RWPE1 (cell line): ENCODE data around the gene YTHDF1.
"Not testable (repeated sequence)": the region's sequence is repeated elsewhere in the genome, so short reads cannot be mapped to it uniquely, and the experiment has no call there.

Source experiments
- CTCF ChIA-PET: fragments of 350-600 bp; sonication (Branson Sonifier 250); formaldehyde crosslinking; extraction: SDS; loops from one replicate; lab custom pipeline; 2021; lab: Yijun Ruan, JAX
- POLR2A ChIA-PET: fragments of 400-600 bp; formaldehyde crosslinking; extraction: SDS; loops from one replicate; lab custom pipeline; 2020; ENCODE audit warnings: antibody characterized with exemption; ENCODE audit not compliant: low non-redundant PET; lab: Yijun Ruan, JAX
- DNase-seq: peaks from one replicate; pipeline ENCODE4 v3.0.0; 2012; ENCODE audit warnings: low spot score
- H3K27ac ChIP-seq: fragments of 450-650 bp; 2 replicates; pipeline ENCODE4 v1.5.1; 2017
- CTCF ChIP-seq: fragments of 450-650 bp; conservative IDR thresholded peaks from 2 replicates; pipeline ENCODE4 v1.5.1; 2017; ENCODE audit warnings: low read depth, mild to moderate bottlenecking

The YTHDF1 gene

GRCh38 chr20:63162206-63162795, 53.6 kb downstream of the YTHDF1 start:
- TF ChIP-seq CTCF: no peak
- ChIA-PET POLR2A (no interaction called here), CTCF (interaction anchor here (0.5 to 1.6 kb wide), 4 partner anchors 9 to 73 kb away, joined by 3 read pairs; no protein-coding TSS in a partner anchor)
- DNase-seq: no peak
- H3K27ac ChIP-seq: no peak overlapping the region

GRCh38 chr20:63161176-63161651, 54.7 kb downstream of the YTHDF1 start:
- ChIA-PET POLR2A (no interaction called here), CTCF (interaction anchor here (1.2 kb wide), 1 partner anchor 148 kb away, joined by 4 read pairs; no protein-coding TSS in a partner anchor)
- no peak for TF ChIP-seq CTCF
- no peak overlapping the region for H3K27ac ChIP-seq
- DNase-seq: no peak

DNA sequence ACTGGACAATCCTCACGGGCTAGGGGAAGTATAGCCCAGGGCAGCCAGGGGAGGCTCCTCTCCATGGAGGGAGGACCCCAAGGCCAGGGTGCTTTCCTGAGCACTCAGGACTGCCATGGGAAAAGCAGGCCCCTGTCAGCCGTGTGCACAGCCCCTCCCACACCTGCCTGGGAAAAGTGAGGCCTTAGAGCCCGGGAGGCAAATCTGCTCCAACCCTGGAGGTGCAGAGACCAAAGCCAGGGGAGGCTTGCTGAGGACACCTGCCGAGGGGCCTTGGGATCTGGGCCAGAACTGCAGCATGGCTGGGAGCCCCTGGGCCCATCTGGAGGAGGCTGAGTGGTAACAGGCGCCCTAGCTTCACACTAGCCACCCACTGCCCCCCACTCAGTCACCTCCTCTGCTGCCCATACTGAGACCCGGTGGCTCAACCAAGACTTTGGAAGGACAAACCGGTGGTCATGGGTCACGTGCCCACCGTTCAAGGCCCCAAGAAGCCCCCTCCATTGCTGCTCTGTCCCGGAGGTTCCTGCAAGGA, 55.2 kb downstream of the YTHDF1 start:
- DNase-seq: no peak
- POLR2A ChIA-PET: no interaction called here
- no peak overlapping the region for H3K27ac ChIP-seq
- TF ChIP-seq CTCF: no peak
- CTCF ChIA-PET: interaction anchor here (1.2 kb wide), 1 partner anchor 148 kb away, joined by 4 read pairs; no protein-coding TSS in a partner anchor

GRCh38 chr20:63159826-63160640, 55.9 kb downstream of the YTHDF1 start:
- no peak for TF ChIP-seq CTCF
- H3K27ac ChIP-seq: no peak overlapping the region
- CTCF ChIA-PET: no interaction called here
- POLR2A ChIA-PET: no interaction called here
- no peak for DNase-seq

DNA sequence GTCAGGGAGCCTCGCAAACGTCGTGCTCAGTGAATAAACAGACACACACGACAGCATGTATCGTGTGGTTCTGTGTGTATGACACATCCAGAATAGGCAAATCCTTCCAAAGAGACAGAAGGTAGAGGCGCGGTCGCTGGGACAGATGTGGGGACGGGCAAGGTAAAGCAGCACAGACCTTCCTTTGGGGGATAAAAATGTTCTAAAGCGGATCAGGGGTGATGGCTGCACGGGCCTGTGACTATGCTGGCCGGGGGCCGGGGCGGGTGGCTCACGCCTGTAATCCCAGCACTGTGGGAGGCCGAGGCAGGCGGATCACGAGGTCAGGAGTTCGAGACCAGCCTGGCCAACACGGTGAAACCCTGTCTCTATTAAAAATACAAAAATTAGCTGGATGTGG, 56.7 kb downstream of the YTHDF1 start:
- POLR2A ChIA-PET, DNase-seq, CTCF ChIA-PET, H3K27ac ChIP-seq: not testable (repeated sequence)

- no peak for TF ChIP-seq CTCF
- ChIA-PET CTCF (no interaction called here), POLR2A (no interaction called here)
- no peak for DNase-seq
- H3K27ac ChIP-seq: no peak overlapping the region
These were observed 57.1 kb downstream of the YTHDF1 start for GRCh38 chr20:63158845-63159244.

DNA sequence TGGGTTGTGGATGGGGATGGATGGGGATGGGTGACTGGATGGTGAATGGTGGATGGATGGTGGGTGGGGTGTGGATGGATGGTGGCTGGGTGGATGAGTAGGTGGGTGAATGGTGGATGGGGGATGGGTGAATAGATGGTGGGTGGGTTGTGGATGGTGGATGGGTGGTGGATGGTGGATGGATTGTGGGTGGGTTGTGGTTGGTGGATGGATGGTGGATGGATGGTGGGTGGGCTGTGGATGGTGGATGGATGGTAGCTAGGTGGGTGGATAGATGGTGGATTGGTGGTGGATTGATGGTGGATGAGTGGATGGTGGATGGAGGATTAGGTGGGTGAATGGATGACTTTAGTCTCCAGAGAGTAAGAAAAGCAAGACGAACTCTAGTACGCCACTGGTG, 57.6 kb downstream of the YTHDF1 start:
- ChIA-PET POLR2A (no interaction called here), CTCF (no interaction called here)
- no peak for DNase-seq
- no peak for TF ChIP-seq CTCF
- H3K27ac ChIP-seq: no peak overlapping the region

DNA sequence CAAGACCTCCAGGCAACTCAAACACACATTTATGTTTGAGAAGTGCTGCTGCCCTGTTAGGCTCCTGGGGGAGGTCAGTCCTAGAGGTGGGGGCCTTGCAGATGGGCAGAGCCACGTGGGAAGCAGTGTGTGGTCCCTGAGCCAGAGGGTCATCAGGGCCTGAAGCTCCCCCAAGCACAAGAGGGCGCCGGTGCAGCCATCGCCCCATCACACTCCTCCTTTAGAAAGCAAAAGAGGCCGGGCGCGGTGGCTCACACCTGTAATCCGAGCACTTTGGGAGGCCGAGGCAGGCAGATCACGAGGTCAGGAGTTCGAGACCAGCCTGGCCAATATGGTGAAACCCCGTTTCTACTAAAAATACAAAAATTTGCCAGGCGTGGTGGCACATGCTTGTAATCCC, 58.5 kb downstream of the YTHDF1 start:
- CTCF ChIA-PET: interaction anchor here (0.6 to 1.2 kb wide), 2 partner anchors 148 to 901 kb away, joined by 3 read pairs; no protein-coding TSS in a partner anchor
- DNase-seq, POLR2A ChIA-PET: not testable (repeated sequence)

More for the DNA sequence above, 58.5 kb downstream of the YTHDF1 start:
- H3K27ac ChIP-seq: not testable (repeated sequence)
